ENCODE data around the gene MELTF.

- TF ChIP-seq CTCF (IDR thresholded peaks at IDR 0.05) (no peak), POLR2A (IDR thresholded peaks at IDR 0.05) (no peak)
Observed at GRCh38 chr3:197041875-197042488, 12.4 kb upstream of the MELTF start.

Measured in Peyer's patch (tissue), 4 donors.